GM06990 (cell line): ENCODE measurements around the gene ADRA2C.

Experiments
- DNase-seq: peaks from one replicate; pipeline ENCODE4 v3.0.0-alpha.2; 2011; ENCODE audit not compliant: insufficient read length; ENCODE audit errors: extremely low read depth
- H3K27me3 ChIP-seq: replicated peaks from 2 replicates; pipeline ENCODE4 v1.6.0; 2011; ENCODE audit warnings: low read length; ENCODE audit not compliant: control insufficient read depth, insufficient read depth
- H3K36me3 ChIP-seq: 2 replicates; pipeline ENCODE4 v1.5.1; 2011; ENCODE audit warnings: low read length; ENCODE audit not compliant: control insufficient read depth, insufficient read depth
- H3K4me3 ChIP-seq: replicated peaks from 2 replicates; pipeline ENCODE4 v1.5.1; 2011; ENCODE audit warnings: low read depth, mild to moderate bottlenecking, control low read depth, low read length
- CTCF ChIP-seq: IDR thresholded peaks from 2 replicates; pipeline ENCODE4 v1.5.1; 2011; ENCODE audit warnings: low read length, control low read depth, mild to moderate bottlenecking, inconsistent platforms; ENCODE audit not compliant: insufficient read depth, poor library complexity, severe bottlenecking

The ADRA2C gene

GRCh38 chr4:3768842-3769641, 2.9 kb downstream of the ADRA2C start:
- H3K27me3 ChIP-seq = no peaks in the 10 kb centered on the region; the same call in 1 of the 2 replicates
- TF ChIP-seq CTCF = no peak
- no peak for DNase-seq
- H3K4me3 ChIP-seq = no peak overlapping the region
- no peaks in the 10 kb centered on the region for H3K36me3 ChIP-seq

- DNase-seq = no peak
- no peaks in the 10 kb centered on the region for H3K36me3 ChIP-seq
- no peak overlapping the region for H3K4me3 ChIP-seq
- no peak for TF ChIP-seq CTCF
- no peaks in the 10 kb centered on the region; the same call in 1 of the 2 replicates for H3K27me3 ChIP-seq
These were observed 3.5 kb downstream of the ADRA2C start for GRCh38 chr4:3769642-3770184.

- Histone ChIP-seq H3K36me3 (no peaks in the 10 kb centered on the region), H3K4me3 (no peak overlapping the region), H3K27me3 (no peaks in the 10 kb centered on the region; the same call in 1 of the 2 replicates)
- no peak for DNase-seq
- TF ChIP-seq CTCF = no peak
These were observed 4.4 kb downstream of the ADRA2C start for GRCh38 chr4:3770323-3771163.

GRCh38 chr4:3771164-3771809, 5.1 kb downstream of the ADRA2C start:
- Histone ChIP-seq H3K36me3 (no peaks in the 10 kb centered on the region), H3K27me3 (no peaks in the 10 kb centered on the region; the same call in 1 of the 2 replicates), H3K4me3 (no peak overlapping the region)
- DNase-seq = no peak
- TF ChIP-seq CTCF = no peak

- Histone ChIP-seq H3K27me3 (no peaks in the 10 kb centered on the region; the same call in 1 of the 2 replicates), H3K4me3 (no peak overlapping the region), H3K36me3 (no peaks in the 10 kb centered on the region)
- no peak for TF ChIP-seq CTCF
- DNase-seq = no peak
These were observed 5.8 kb downstream of the ADRA2C start for GRCh38 chr4:3771939-3772495.
